ENCODE data around the gene CEACAM19.
"Not testable (repeated sequence)": the region's sequence is repeated elsewhere in the genome, so short reads cannot be mapped to it uniquely, and the experiment has no call there.

CEACAM19 gene

DNA sequence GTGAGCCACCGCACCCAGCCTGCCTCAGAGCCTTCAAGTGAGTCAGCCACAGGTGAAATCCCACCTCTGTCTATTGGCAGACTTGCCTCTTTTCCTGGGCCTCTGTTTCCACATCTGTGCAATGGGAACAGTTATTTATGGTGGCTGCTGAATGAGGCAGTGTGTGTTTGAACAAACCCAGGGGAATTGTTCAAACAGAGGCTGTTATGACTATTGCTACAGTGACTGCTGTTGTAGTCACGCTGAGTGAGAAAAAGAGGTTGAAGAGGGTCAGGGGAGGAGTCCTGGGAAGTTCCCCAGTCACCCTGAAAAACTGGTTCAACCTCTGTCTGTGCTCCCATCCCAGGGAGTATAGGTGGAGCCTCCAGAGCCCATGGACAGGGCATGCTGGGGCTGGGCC, at the start of gene CEACAM19:
Gene CEACAM19 (plus strand): TSS at position 83 of the 400 bp plus-strand sequence. CDS start 450 bp downstream, outside the sequence.
- no peak for DNase-seq (ENCODE audit: low read depth)

- no peak for DNase-seq (ENCODE audit: low read depth)
Observed at GRCh38 chr19:44623080-44623479, 48.2 kb upstream of the CEACAM19 start.

DNA sequence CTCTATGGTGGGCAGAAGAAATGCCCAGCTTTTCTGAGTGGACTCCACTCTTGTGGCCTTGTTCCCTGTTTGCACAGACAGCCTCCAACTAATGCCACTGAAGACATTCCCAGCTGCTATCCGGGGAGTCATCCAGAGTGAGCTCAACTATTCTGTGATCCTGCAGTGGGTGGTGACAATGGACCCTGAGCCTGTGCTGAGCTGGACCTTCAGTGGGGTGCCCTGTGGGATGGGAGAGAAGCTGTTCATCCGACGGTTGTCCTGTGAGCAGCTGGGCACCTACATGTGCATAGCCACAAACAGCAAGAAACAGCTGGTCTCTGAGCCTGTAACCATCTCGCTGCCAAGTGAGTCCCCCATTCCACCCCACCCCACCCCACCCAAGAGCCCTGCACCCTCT, 47.7 kb upstream of the CEACAM19 start:
- DNase-seq (ENCODE audit: low read depth), result no peak

- DNase-seq (ENCODE audit: low read depth), result no peak
Observed at GRCh38 chr19:44624840-44625354, 46.4 kb upstream of the CEACAM19 start.

DNA sequence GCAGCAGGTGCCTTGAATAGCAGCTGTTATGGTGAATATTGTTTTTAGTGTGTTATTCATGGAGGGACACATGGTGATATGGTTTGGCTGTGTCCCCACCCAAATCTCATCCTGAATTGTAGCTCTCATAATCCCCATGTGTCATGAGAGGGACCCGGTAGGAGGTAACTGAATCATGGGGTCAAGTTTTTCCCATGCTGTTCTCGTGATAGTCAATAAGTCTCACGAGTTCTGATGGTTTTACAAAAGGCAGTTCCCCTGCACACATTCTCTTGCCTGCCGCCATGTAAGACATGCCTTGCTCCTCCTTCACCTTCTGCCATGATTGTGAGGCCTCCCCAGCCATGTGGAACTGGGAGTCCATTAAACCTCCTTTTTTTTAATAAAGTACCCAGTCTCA, 45.6 kb upstream of the CEACAM19 start:
- not testable (repeated sequence) for DNase-seq (ENCODE audit: low read depth)

DNA sequence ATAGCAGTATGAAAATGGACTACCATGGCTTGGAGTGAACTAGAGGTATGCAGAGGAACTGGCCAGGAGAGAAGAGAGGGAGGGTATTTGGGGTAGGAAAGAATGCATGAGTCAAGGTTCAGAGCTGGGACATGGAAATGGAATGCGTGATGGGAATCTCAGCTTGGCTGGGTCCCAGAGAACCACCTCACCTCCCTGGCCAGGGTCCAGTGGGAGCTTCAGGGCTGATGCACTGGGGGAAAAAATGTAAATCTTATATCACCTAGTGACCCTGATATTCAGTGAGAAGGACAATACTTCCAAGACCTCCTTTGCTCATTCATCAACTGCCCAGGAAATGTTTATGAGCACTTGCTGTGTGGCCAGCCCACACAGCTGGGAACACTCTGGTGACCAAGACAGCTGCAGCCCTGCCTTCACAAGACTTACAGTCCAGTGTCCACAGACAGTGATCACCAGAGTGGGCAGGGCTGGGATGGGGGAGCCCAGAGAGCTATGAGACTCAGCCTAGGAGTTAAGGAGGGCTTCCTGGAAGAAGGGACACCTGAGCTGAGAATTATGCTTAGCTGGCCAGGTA, 45.1 kb upstream of the CEACAM19 start:
- no peak for DNase-seq (ENCODE audit: low read depth)

GRCh38 chr19:44627631-44628030, 43.7 kb upstream of the CEACAM19 start:
- no peak for DNase-seq (ENCODE audit: low read depth)

DNA sequence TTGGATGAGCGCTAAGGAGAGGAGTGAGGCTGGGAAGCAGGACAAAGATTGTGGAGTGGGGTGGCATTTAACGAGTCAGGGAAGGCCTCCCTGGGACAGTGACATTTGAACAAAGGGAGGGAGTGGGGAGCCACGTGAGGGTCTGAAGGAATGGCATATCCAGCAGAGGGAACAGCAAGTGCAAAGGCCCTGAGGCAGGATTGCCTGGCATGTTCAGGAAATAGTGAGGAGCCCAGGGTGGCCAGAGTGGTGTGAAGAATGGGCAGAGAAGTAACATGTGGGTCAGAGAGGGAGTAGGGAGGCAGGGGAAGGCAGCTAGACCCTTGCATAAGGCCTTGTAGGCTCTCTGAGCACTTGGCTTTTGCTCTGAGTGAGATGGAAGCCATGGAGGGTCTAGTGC, 42.5 kb upstream of the CEACAM19 start:
- DNase-seq (ENCODE audit: low read depth), result no peak

- not testable (repeated sequence) for DNase-seq (ENCODE audit: low read depth)
Observed at GRCh38 chr19:44631611-44632010, 39.7 kb upstream of the CEACAM19 start.

- DNase-seq (ENCODE audit: low read depth), result not testable (repeated sequence)
Observed at GRCh38 chr19:44634058-44634457, 37.2 kb upstream of the CEACAM19 start.

DNA sequence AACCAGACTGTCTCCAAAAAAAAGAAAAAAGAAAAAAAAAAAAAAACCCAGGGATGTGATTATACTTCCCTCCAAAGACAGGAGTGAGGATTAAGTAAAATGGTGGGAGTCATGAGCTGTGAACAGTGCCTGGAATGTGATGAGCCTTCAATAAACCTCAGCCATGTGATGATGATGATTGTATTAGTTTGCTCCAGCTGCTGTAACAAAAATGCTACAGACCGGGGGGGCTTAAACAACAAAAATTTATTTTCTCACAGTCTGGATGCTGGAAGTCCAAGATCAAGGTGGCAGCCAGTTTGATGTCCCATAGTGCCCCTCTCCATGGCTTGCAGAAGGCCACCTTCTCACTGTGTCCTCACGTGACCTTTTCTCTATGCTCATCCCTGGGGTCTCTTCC, 36.5 kb upstream of the CEACAM19 start:
- no peak for DNase-seq (ENCODE audit: low read depth)

- DNase-seq (ENCODE audit: low read depth), result no peak
Observed at GRCh38 chr19:44635581-44636438, 35.5 kb upstream of the CEACAM19 start.

GRCh38 chr19:44636439-44637389, 34.6 kb upstream of the CEACAM19 start:
- no peak for DNase-seq (ENCODE audit: low read depth)

GRCh38 chr19:44637390-44637764, 33.9 kb upstream of the CEACAM19 start:
- no peak for DNase-seq (ENCODE audit: low read depth)

DNA sequence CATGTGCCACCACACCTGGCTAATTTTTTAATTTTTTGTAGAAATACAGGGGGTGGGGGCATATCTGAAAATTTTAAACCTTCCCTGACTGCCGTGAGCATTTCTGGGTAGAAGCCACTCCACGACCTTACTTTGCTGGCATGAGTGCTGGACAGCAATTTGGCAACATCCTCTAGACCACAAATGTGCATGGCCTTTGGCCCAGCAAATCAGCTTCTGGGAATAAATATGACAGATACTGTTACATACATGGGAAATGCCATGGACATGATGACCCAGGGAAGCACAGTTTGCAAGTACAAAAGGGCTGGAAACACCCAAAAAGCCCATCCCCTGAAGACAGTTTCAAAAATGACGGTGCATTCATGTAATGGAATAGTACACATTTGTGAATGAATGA, 30.8 kb upstream of the CEACAM19 start:
- DNase-seq (ENCODE audit: low read depth), result no peak

DNA sequence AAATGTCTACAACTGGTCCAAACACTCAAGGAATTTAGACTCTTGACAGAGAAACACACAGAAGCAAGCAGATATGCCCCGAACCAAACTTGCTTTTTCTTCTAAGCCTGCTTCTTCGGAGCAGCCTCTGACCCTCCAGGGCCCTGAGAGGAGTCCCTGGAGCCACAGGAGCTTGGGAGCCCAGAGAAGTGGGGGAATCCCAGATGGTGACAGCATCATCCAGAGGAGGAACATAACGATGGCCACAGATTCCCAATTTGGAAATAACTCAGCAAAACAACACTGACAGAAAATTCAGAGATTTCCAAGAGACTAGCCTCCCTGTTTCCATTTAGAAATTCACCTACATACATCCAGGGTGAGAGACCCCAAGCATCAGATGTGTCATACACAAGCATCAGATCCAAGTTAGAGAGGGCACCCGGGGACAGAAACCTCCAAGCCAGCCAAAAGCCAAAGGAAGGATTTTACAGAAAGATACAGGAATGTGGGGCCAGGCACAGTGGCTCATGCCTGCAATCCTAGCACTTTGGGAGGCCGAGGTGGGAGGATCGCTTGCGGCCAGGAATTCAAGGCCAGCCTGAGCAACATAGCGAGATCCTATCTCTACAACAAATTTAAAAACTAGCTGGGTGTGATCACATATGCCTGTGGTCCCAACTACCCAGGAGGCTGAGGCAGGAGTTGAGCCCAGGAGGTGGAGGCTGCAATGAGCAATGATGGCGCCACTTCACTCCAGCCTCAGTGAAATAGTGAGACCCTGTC, 29.6 kb upstream of the CEACAM19 start:
- no peak for DNase-seq (ENCODE audit: low read depth)

- DNase-seq (ENCODE audit: low read depth), result no peak
Observed at GRCh38 chr19:44642377-44642776, 28.9 kb upstream of the CEACAM19 start.

GRCh38 chr19:44643605-44644401, 27.5 kb upstream of the CEACAM19 start, which contains the start of gene PVR:
TSS of gene PVR (plus strand) at chr19:44643910. CDS start at chr19:44644097, 187 bp downstream.
- no peak for DNase-seq (ENCODE audit: low read depth)

- DNase-seq (ENCODE audit: low read depth), result no peak
Observed at GRCh38 chr19:44644402-44645016, 26.8 kb upstream of the CEACAM19 start.

Measured in stimulated activated CD8-positive, alpha-beta memory T cell treated with anti-CD3 and anti-CD28 coated beads, Interleukin-15, amount 100 ng/mL, for 24 hours (primary cell).